ENCODE results near the gene ABLIM2. TPM values are rescaled to one million over a fixed set of nuclear protein-coding genes. Genes with fewer than 3 reads are reported as not detected.

ABLIM2 gene
- total RNA-seq, 2 donors from 2014 or later = 6.0 to 20.8 TPM

DNA sequence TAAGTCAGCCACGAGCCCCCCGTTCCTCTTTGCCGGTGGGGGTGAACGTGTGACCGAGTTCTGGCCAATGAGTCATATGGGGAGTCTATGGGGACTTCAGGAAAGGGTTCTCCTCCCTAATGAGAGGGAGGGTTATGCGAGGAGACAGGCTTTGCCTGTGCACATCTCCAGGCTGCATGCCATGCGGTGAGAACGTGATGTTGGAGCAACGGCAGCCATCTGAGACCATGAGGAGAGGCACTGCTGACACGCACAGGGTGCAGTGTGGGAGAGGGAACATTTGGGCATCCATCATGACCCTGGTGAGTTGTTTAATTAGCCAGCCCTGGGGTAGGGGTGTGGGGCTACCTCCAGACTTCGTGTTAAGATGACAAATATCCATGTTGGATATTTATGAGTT, 55.8 kb downstream of the ABLIM2 start:
- Histone ChIP-seq H3K4me1 (peaks cover 2% of the 10 kb centered on the region), H3K36me3 (replicated peaks in 1 of 2; ENCODE audit: insufficient read depth in 1 of 2, low read depth in 2 of 2) (no peaks in the 10 kb centered on the region), H3K9me3 (no peaks in the 10 kb centered on the region), H3K4me3 (no peak overlapping the region), H3K27me3 (no peaks in the 10 kb centered on the region), H3K27ac (no peak overlapping the region)
- DNase-seq = no peak
- ATAC-seq = no peak
- 92 to 95% methylated on average over 11 of the region's 11 CpGs for WGBS, 2 donors
- intact Hi-C loops (cut with DNase I) = no loop called here
- no peak for TF ChIP-seq POLR2A (IDR thresholded peaks at IDR 0.05)

DNA sequence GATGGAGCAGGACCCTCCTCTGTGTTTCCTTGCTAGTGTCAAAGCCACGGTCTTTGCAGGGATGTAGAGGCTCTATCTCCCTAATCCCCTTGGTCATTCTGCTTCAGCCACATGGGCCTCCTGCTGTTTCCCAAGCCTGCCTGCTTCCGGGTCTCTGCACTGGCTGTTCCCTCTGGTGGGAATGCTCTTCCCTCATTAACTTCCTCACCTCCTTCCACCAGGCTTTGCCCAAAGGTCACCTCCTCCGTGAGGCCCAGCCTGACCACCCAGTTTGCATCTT, 56.6 kb downstream of the ABLIM2 start:
- ATAC-seq = no peak
- H3K36me3 ChIP-seq (replicated peaks in 1 of 2; ENCODE audit: insufficient read depth in 1 of 2, low read depth in 2 of 2) = no peaks in the 10 kb centered on the region
- no peak for DNase-seq
- H3K27ac ChIP-seq = no peak overlapping the region
- TF ChIP-seq, protein P1, sequence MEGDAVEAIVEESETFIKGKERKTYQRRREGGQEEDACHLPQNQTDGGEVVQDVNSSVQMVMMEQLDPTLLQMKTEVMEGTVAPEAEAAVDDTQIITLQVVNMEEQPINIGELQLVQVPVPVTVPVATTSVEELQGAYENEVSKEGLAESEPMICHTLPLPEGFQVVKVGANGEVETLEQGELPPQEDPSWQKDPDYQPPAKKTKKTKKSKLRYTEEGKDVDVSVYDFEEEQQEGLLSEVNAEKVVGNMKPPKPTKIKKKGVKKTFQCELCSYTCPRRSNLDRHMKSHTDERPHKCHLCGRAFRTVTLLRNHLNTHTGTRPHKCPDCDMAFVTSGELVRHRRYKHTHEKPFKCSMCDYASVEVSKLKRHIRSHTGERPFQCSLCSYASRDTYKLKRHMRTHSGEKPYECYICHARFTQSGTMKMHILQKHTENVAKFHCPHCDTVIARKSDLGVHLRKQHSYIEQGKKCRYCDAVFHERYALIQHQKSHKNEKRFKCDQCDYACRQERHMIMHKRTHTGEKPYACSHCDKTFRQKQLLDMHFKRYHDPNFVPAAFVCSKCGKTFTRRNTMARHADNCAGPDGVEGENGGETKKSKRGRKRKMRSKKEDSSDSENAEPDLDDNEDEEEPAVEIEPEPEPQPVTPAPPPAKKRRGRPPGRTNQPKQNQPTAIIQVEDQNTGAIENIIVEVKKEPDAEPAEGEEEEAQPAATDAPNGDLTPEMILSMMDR (IDR thresholded peaks at IDR 0.05) = no peak
- TF ChIP-seq POLR2A (IDR thresholded peaks at IDR 0.05) = no peak
- intact Hi-C loops (cut with DNase I) = no loop called here
- 83 to 91% methylated on average over 3 of the region's 3 CpGs for WGBS, 2 donors
- no peak overlapping the region for H3K4me3 ChIP-seq
- H3K9me3 ChIP-seq = no peaks in the 10 kb centered on the region
- no peaks in the 10 kb centered on the region for H3K4me1 ChIP-seq
- H3K27me3 ChIP-seq = no peaks in the 10 kb centered on the region

DNA sequence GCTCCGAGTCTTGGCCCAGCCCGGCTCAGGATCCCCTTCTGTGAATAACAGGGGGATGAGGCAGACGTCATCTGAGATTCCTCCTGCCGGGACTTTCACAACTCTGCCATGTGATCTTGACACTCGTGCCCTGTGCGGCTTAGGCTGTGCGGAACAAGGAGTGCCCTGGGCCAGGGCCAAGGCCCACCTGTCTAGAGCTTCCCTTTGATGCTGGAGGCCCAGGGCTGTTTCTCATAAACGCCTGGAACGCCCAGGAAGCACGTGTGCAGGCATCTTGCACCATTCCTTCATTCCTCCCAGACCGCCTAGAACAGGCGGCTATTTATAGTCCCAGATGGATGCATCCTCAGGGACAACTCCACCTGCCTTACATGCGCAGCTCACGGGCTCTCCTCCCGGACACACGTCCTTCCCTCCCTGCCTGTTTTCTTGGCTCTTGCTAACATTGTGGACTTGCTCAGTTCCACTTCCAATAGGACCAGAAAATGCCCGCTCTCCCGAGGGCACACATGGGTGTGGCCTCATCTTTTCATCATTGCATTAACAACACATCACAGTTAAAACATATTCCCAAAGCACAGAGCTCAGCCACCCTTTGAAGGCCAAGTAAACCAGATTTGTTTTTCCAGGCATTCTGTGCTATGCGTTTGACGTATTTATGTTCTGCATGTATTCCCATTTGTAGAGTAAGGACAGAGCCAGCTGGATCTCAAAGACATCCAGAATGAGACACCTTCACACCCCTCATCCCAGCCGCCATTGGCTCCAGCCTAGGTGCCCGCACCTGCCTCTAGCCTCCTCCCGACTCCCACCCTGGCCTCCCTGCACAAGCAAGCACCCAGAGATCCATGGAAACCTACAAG, 57.2 kb downstream of the ABLIM2 start:
- H3K27ac ChIP-seq = no peak overlapping the region
- H3K4me3 ChIP-seq = no peak overlapping the region
- WGBS, 2 donors = 83 to 87% methylated on average over 16 to 23 of the region's 23 CpGs
- DNase-seq (no peak), ATAC-seq (no peak)
- no peaks in the 10 kb centered on the region for H3K4me1 ChIP-seq
- H3K9me3 ChIP-seq = no peaks in the 10 kb centered on the region
- H3K36me3 ChIP-seq (replicated peaks in 1 of 2; ENCODE audit: insufficient read depth in 1 of 2, low read depth in 2 of 2) = no peaks in the 10 kb centered on the region
- intact Hi-C loops (cut with DNase I) = no loop called here
- no peaks in the 10 kb centered on the region for H3K27me3 ChIP-seq
- TF ChIP-seq POLR2A (IDR thresholded peaks at IDR 0.05) = no peak
- TF ChIP-seq, protein P1 (IDR thresholded peaks at IDR 0.05) = no peak

DNA sequence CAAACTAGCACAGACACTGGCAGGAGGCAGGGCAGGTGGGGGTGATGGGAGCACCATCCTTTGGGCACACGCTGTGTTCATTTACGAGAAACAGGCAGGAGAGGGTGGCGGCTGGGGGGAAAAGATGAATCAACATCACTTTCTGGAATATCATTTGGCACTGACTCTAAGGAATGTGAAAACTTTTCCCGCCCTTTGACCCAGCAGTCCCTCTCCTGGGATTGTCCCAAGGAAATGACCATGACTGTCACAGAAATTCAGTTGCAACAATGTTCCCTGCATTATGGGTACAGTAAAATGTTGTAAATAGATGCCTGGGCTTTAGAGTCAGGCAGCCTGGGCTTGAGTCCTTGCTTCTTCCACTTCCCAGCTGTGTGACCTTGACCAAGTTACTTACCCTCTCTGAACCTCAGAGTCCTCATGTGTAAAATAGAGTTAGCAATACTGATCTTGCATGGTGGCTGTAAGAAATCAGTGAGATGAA, 58.6 kb downstream of the ABLIM2 start:
- H3K9me3 ChIP-seq = no peaks in the 10 kb centered on the region
- intact Hi-C loops (cut with DNase I) = no loop called here
- no peak overlapping the region for H3K4me3 ChIP-seq
- peak; percentile 61 for ATAC-seq
- DNase-seq = peak in 1 of 4 donors; percentile 13
- H3K4me1 ChIP-seq = no peaks in the 10 kb centered on the region
- H3K27me3 ChIP-seq = no peaks in the 10 kb centered on the region
- 74 to 86% methylated on average over 4 of the region's 4 CpGs for WGBS, 2 donors
- H3K27ac ChIP-seq = no peak overlapping the region
- no peaks in the 10 kb centered on the region for H3K36me3 ChIP-seq (replicated peaks in 1 of 2; ENCODE audit: insufficient read depth in 1 of 2, low read depth in 2 of 2)
- TF ChIP-seq, protein P1 (IDR thresholded peaks at IDR 0.05) = no peak
- TF ChIP-seq POLR2A (IDR thresholded peaks at IDR 0.05) = no peak

DNA sequence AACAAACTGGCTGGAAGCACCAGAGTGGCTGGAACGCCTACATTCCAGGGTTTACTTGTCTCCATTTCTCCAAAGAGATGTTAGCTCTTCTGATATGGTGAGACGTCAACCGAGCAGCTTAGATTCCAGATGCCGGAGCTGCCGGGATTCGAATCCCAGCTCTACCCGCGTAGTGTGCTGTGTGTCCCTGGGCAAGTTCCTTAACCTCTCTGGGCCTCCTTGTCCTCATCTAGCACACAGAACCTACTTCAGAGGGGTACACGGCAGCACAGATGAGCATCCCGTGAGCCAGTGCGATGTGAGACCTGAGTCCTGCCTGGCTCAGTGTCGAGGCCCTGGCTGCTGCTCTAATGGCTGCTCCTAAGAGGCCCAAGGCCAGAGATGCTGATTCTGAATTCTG, 60.1 kb downstream of the ABLIM2 start:
- no peak for TF ChIP-seq POLR2A (IDR thresholded peaks at IDR 0.05)
- TF ChIP-seq, protein P1 (IDR thresholded peaks at IDR 0.05) = no peak
- ATAC-seq (no peak), DNase-seq (no peak)
- Histone ChIP-seq H3K9me3 (no peaks in the 10 kb centered on the region), H3K27me3 (no peaks in the 10 kb centered on the region), H3K4me1 (no peaks in the 10 kb centered on the region), H3K4me3 (no peak overlapping the region), H3K36me3 (replicated peaks in 1 of 2; ENCODE audit: insufficient read depth in 1 of 2, low read depth in 2 of 2) (no peaks in the 10 kb centered on the region), H3K27ac (no peak overlapping the region)
- intact Hi-C loops (cut with DNase I) = no loop called here
- 94 to 96% methylated on average over 12 of the region's 12 CpGs for WGBS, 2 donors

All from body of pancreas (tissue), 4 donors.